Adrenal gland (tissue), 5 donors: ENCODE data around the gene PCED1B.

ENCODE experiments used
- CTCF ChIP-seq, 6 experiments: fragments of 450-650 bp in 4 of 6; fragments of 200-600 bp in 2 of 6; sonication (generic) in 1 of 6; IDR thresholded peaks; 1 replicate in 5 of 6; 2 replicates in 1 of 6; pipeline versions ENCODE4 v1.5.1 to v1.8.0; 2016 to 2021; ENCODE audit warnings: antibody characterized with exemption in 6 of 6, mild to moderate bottlenecking in 2 of 6, moderate library complexity in 1 of 6
- POLR2A ChIP-seq, 2 donors: fragments of 450-650 bp; IDR thresholded peaks; one replicate each; pipeline ENCODE4 v1.6.1; 2017; ENCODE audit warnings: antibody characterized with exemption in 2 of 2, mild to moderate bottlenecking in 2 of 2, moderate library complexity in 1 of 2
- donor health status: DM: no; HTN: no; CAD: no.

DNA sequence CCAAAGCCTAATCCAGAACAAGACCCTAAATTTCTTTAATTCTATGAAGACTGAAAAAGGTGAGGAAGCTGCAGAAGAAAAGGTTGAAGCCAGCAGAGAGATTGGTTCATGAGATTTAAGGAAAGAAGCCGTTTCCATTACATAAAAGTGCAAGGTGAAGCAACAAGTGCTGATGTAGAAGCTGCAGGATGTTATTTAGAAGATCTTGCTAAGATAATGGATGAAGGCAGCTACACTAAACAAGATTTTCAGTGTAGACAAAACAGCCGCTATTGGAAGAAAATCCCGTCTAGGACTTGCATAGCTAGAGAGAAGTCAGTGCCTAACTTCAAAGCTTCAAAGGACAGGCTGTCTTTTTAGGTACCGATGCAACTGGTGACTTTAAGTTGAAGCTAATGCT is 65.8 kb downstream of the PCED1B start:
- TF ChIP-seq CTCF (IDR thresholded peaks at IDR 0.05) (no peak), POLR2A (IDR thresholded peaks at IDR 0.05) (no peak)
